ENCODE measurements around the gene WWOX. TPM values are rescaled to one million over a fixed set of nuclear protein-coding genes. Genes with fewer than 3 reads are reported as not detected.

WWOX gene
- total RNA-seq, 2 experiments from 2014 or later: 19.9 to 29.4 TPM

GRCh38 chr16:78490847-78491246 lies 391.4 kb downstream of the WWOX start:
- Mint-ChIP-seq H3K4me3 (no peak overlapping the region), H3K36me3 (ENCODE audit: low read depth) (no peaks in the 10 kb centered on the region), H3K27me3 (no peaks in the 10 kb centered on the region), H3K27ac (no peak overlapping the region), H3K4me1 (no peaks in the 10 kb centered on the region), H3K9me3 (ENCODE audit: low read depth) (no peaks in the 10 kb centered on the region)
- POLR2A ChIA-PET: no interaction called here
- intact Hi-C loops (cut with DNase I, micrococcal nuclease): no loop called here
- no peak for DNase-seq
- CTCF ChIA-PET: no interaction called here
- ATAC-seq: no peak

DNA sequence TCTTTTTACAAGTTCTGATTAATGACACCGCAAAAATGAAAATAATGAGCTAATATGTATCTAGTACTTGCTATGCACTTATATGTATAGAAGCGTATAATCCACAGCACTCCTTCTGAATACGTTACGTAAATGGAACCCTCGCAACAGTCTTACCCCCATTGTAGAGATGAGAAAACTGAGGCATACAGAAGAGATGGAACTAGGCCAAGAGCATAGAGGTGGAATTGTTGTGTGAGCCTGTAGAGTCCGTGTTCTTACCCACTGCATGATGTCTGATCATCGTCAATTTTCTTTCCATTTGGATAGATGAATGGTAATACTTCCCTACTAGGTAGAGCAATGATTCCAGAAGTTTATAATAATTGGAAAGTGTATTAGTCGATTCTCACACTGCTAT lies 394.1 kb downstream of the WWOX start:
- no peak overlapping the region for H3K4me3 Mint-ChIP-seq
- intact Hi-C loops (cut with DNase I, micrococcal nuclease): no loop called here
- CTCF ChIA-PET: no interaction called here
- ATAC-seq (no peak), DNase-seq (no peak)
- POLR2A ChIA-PET: no interaction called here
- no peak overlapping the region for H3K27ac Mint-ChIP-seq
- H3K36me3 Mint-ChIP-seq (ENCODE audit: low read depth): no peaks in the 10 kb centered on the region
- no peaks in the 10 kb centered on the region for H3K27me3 Mint-ChIP-seq
- no peaks in the 10 kb centered on the region for H3K4me1 Mint-ChIP-seq
- no peaks in the 10 kb centered on the region for H3K9me3 Mint-ChIP-seq (ENCODE audit: low read depth)

DNA sequence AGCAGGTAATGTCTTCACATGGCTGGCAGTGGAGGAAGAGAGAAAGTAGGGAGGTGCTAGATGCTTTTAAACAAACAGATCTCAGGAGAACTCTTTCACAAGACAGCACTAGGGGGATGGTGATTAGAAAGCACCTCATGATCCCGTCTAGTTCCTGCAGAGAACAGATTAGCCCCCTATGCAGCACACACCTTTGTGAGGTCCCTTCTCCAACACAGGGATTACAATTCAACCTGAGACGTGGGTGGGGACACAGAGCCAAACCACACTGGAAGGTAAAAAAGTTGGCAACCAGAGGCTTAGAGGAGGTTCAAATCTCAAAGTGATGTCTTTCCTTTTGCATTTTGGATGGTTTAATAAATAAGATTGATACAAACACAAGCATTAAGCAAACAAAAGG lies 394.7 kb downstream of the WWOX start:
- CTCF ChIA-PET: no interaction called here
- Mint-ChIP-seq H3K9me3 (ENCODE audit: low read depth) (no peaks in the 10 kb centered on the region), H3K27me3 (no peaks in the 10 kb centered on the region), H3K36me3 (ENCODE audit: low read depth) (no peaks in the 10 kb centered on the region), H3K27ac (no peak overlapping the region), H3K4me1 (no peaks in the 10 kb centered on the region), H3K4me3 (no peak overlapping the region)
- intact Hi-C loops (cut with DNase I, micrococcal nuclease): no loop called here
- no peak for DNase-seq
- no peak for ATAC-seq
- POLR2A ChIA-PET: no interaction called here

- H3K36me3 Mint-ChIP-seq (ENCODE audit: low read depth): no peaks in the 10 kb centered on the region
- no peak overlapping the region for H3K27ac Mint-ChIP-seq
- H3K27me3 Mint-ChIP-seq: no peaks in the 10 kb centered on the region
- CTCF ChIA-PET: interaction anchor here (1.0 kb wide), 1 partner anchor 9 kb away, joined by 5 read pairs; no protein-coding TSS in a partner anchor
- POLR2A ChIA-PET: no interaction called here
- no peak overlapping the region for H3K4me3 Mint-ChIP-seq
- intact Hi-C loops (cut with DNase I, micrococcal nuclease): no loop called here
- H3K9me3 Mint-ChIP-seq (ENCODE audit: low read depth): no peaks in the 10 kb centered on the region
- DNase-seq (no peak), ATAC-seq (no peak)
- H3K4me1 Mint-ChIP-seq: no peaks in the 10 kb centered on the region
These were observed 395.2 kb downstream of the WWOX start for GRCh38 chr16:78494674-78495073.

- no peaks in the 10 kb centered on the region for H3K36me3 Mint-ChIP-seq (ENCODE audit: low read depth)
- ATAC-seq (no peak), DNase-seq (no peak)
- POLR2A ChIA-PET: no interaction called here
- no peaks in the 10 kb centered on the region for H3K4me1 Mint-ChIP-seq
- no peak overlapping the region for H3K4me3 Mint-ChIP-seq
- no peak overlapping the region for H3K27ac Mint-ChIP-seq
- no peaks in the 10 kb centered on the region for H3K9me3 Mint-ChIP-seq (ENCODE audit: low read depth)
- no peaks in the 10 kb centered on the region for H3K27me3 Mint-ChIP-seq
- intact Hi-C loops (cut with DNase I, micrococcal nuclease): no loop called here
- CTCF ChIA-PET: no interaction called here
These were observed 396.7 kb downstream of the WWOX start for GRCh38 chr16:78496189-78496588.

- H3K4me1 Mint-ChIP-seq: no peaks in the 10 kb centered on the region
- H3K27ac Mint-ChIP-seq: no peak overlapping the region
- intact Hi-C loops (cut with DNase I, micrococcal nuclease): no loop called here
- H3K27me3 Mint-ChIP-seq: no peaks in the 10 kb centered on the region
- ChIA-PET POLR2A (interaction anchor here (0.8 kb wide), 1 partner anchor 12 kb away, joined by 4 read pairs; no protein-coding TSS in a partner anchor), CTCF (interaction anchor here (0.8 to 0.9 kb wide), 2 partner anchors 36 to 198 kb away, joined by 3 to 4 read pairs; no protein-coding TSS in a partner anchor)
- no peaks in the 10 kb centered on the region for H3K36me3 Mint-ChIP-seq (ENCODE audit: low read depth)
- no peaks in the 10 kb centered on the region for H3K9me3 Mint-ChIP-seq (ENCODE audit: low read depth)
- DNase-seq: no peak
- no peak overlapping the region for H3K4me3 Mint-ChIP-seq
- no peak for ATAC-seq
These were observed 399.9 kb downstream of the WWOX start for GRCh38 chr16:78499399-78499798.

- H3K9me3 Mint-ChIP-seq (ENCODE audit: low read depth): no peaks in the 10 kb centered on the region
- no peaks in the 10 kb centered on the region for H3K4me1 Mint-ChIP-seq
- H3K36me3 Mint-ChIP-seq (ENCODE audit: low read depth): no peaks in the 10 kb centered on the region
- POLR2A ChIA-PET: no interaction called here
- CTCF ChIA-PET: interaction anchor here (0.5 kb wide), 1 partner anchor 573 kb away, joined by 3 read pairs; no protein-coding TSS in a partner anchor
- no peak for DNase-seq
- no peak overlapping the region for H3K27ac Mint-ChIP-seq
- no peak overlapping the region for H3K4me3 Mint-ChIP-seq
- intact Hi-C loops (cut with DNase I, micrococcal nuclease): loop anchor here in 1 of 2 experiments (10.0 kb wide), 1 partner anchor 1584 kb away; no protein-coding TSS in a partner anchor
- H3K27me3 Mint-ChIP-seq: no peaks in the 10 kb centered on the region
- ATAC-seq: no peak
These were observed 401.3 kb downstream of the WWOX start for GRCh38 chr16:78500659-78501270.

DNA sequence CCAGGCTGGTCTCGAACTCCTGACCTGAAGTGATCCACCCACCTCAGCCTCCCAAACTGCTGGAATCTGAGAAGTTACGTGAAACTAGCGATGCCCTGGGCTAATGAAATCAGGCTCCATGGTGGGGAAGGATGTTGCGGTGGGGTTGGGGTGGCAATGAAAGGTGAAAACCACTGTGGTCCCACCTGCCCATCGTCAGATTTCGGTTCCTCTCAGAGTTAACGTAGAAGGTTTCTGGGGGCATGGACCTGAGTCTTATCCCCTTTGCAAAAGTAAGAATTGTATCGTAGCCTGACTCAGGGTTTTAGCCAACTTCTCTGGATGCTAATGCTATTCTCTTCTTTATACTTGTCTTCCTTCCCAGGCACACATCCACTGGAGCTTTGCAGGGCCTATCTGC lies 402.3 kb downstream of the WWOX start:
- Mint-ChIP-seq H3K9me3 (ENCODE audit: low read depth) (no peaks in the 10 kb centered on the region), H3K4me1 (no peaks in the 10 kb centered on the region), H3K27ac (no peak overlapping the region), H3K27me3 (no peaks in the 10 kb centered on the region), H3K36me3 (ENCODE audit: low read depth) (no peaks in the 10 kb centered on the region), H3K4me3 (no peak overlapping the region)
- ATAC-seq: no peak
- DNase-seq: no peak
- intact Hi-C loops (cut with DNase I, micrococcal nuclease): loop anchor here (2.0 to 10.0 kb wide), 4 partner anchors 269 to 1965 kb away; no protein-coding TSS in a partner anchor
- CTCF ChIA-PET: no interaction called here
- POLR2A ChIA-PET: no interaction called here

GRCh38 chr16:78502812-78503350 lies 403.4 kb downstream of the WWOX start:
- Mint-ChIP-seq H3K27ac (no peak overlapping the region), H3K9me3 (ENCODE audit: low read depth) (no peaks in the 10 kb centered on the region), H3K27me3 (no peaks in the 10 kb centered on the region), H3K4me3 (no peak overlapping the region), H3K4me1 (no peaks in the 10 kb centered on the region), H3K36me3 (ENCODE audit: low read depth) (no peaks in the 10 kb centered on the region)
- ATAC-seq: no peak
- POLR2A ChIA-PET: no interaction called here
- intact Hi-C loops (cut with DNase I, micrococcal nuclease): loop anchor here (1.0 to 10.0 kb wide), 6 partner anchors 267 to 1964 kb away; no protein-coding TSS in a partner anchor
- CTCF ChIA-PET: no interaction called here
- DNase-seq: no peak

DNA sequence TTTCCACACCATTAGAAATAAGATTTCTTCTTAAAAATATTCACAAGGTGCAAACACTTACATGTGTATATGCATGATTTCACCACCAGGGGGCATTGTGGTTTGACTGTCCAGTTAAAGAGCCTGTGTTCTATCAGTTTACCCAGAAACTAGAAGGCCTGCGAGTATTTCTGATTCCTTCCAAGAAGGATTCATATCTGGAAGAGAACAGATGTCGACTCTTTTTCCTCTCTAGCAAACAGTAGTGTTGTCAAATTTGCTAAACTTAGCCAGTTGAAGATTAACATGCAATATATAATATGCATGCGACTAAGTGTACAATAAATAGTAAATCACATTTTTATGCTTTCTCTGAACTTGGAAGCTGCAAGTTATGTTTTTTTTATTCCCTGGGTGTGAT lies 404.1 kb downstream of the WWOX start:
- H3K9me3 Mint-ChIP-seq (ENCODE audit: low read depth): no peaks in the 10 kb centered on the region
- CTCF ChIA-PET: interaction anchor here (0.7 to 1.3 kb wide), 4 partner anchors 9 to 1098 kb away, joined by 3 to 5 read pairs (median 4); no protein-coding TSS in a partner anchor
- POLR2A ChIA-PET: no interaction called here
- no peaks in the 10 kb centered on the region for H3K36me3 Mint-ChIP-seq (ENCODE audit: low read depth)
- DNase-seq (peak; percentile 67), ATAC-seq (peak; percentile 49)
- intact Hi-C loops (cut with DNase I, micrococcal nuclease): loop anchor here (1.0 to 10.0 kb wide), 6 partner anchors 267 to 1963 kb away; no protein-coding TSS in a partner anchor
- no peaks in the 10 kb centered on the region for H3K4me1 Mint-ChIP-seq
- H3K27ac Mint-ChIP-seq: no peak overlapping the region
- no peak overlapping the region for H3K4me3 Mint-ChIP-seq
- no peaks in the 10 kb centered on the region for H3K27me3 Mint-ChIP-seq

DNA sequence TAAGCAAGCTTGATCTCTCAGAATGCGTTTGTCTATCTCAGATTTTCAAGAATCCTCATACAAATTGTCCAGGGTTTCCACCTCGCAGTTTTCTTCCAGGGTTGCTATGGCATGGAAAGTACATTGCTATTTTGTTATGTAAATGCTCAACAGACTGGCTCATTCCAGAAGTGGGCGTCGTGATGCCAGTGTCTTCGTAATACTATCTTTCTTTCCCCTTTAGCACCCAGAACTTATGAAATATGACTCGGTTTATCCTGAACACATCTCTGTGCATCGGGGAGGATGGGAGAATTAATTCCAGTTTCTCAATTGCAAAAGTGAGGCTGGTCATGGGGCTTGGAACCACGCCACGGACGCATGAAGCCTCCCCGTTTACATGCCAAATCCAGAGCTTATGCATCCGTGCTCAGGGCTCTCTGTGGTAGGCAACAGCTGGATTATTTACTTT lies 405.0 kb downstream of the WWOX start:
- ATAC-seq (no peak), DNase-seq (no peak)
- ChIA-PET CTCF (interaction anchor here (0.7 to 1.3 kb wide), 6 partner anchors 9 to 1097 kb away, joined by 3 to 5 read pairs (median 4); no protein-coding TSS in a partner anchor), POLR2A (no interaction called here)
- intact Hi-C loops (cut with DNase I, micrococcal nuclease): loop anchor here in 1 of 2 experiments (10.0 kb wide), 1 partner anchor 1580 kb away; no protein-coding TSS in a partner anchor
- H3K27me3 Mint-ChIP-seq: no peaks in the 10 kb centered on the region
- no peaks in the 10 kb centered on the region for H3K9me3 Mint-ChIP-seq (ENCODE audit: low read depth)
- no peak overlapping the region for H3K4me3 Mint-ChIP-seq
- H3K36me3 Mint-ChIP-seq (ENCODE audit: low read depth): no peaks in the 10 kb centered on the region
- H3K4me1 Mint-ChIP-seq: no peaks in the 10 kb centered on the region
- H3K27ac Mint-ChIP-seq: no peak overlapping the region

GRCh38 chr16:78505036-78505435 lies 405.6 kb downstream of the WWOX start:
- DNase-seq (no peak), ATAC-seq (no peak)
- no peak overlapping the region for H3K27ac Mint-ChIP-seq
- intact Hi-C loops (cut with DNase I, micrococcal nuclease): loop anchor here in 1 of 2 experiments (10.0 kb wide), 1 partner anchor 1580 kb away; no protein-coding TSS in a partner anchor
- no peak overlapping the region for H3K4me3 Mint-ChIP-seq
- peaks cover 2% of the 10 kb centered on the region for H3K4me1 Mint-ChIP-seq
- ChIA-PET POLR2A (no interaction called here), CTCF (interaction anchor here (0.8 to 0.9 kb wide), 2 partner anchors 264 to 549 kb away, joined by 3 to 5 read pairs; no protein-coding TSS in a partner anchor)
- H3K27me3 Mint-ChIP-seq: no peaks in the 10 kb centered on the region
- no peaks in the 10 kb centered on the region for H3K9me3 Mint-ChIP-seq (ENCODE audit: low read depth)
- no peaks in the 10 kb centered on the region for H3K36me3 Mint-ChIP-seq (ENCODE audit: low read depth)
